A549 (cell line): ENCODE measurements around the gene CHRNB1. TPM values are rescaled to one million over a fixed set of nuclear protein-coding genes. Genes with fewer than 3 reads are reported as not detected.

ENCODE experiments used
- ATAC-seq, 2 experiments: fragments of 200-7000 bp in 1 of 2; fragments of >200 bp in 1 of 2; cut with Nextera tagmentation in 1 of 2; cut with Tn5 transposase in 1 of 2; 3 replicates each; pipeline versions ENCODE4 v1.8.0 to v1.9.1; 2018 to 2020; ENCODE audit warnings: mild to moderate bottlenecking in 1 of 2, moderate library complexity in 1 of 2
- CTCF ChIA-PET: fragments of 300-600 bp; sonication (Branson Sonifier 250); formaldehyde crosslinking; extraction: SDS; loops from one replicate; lab custom pipeline; 2021; ENCODE audit warnings: antibody characterized with exemption, inconsistent platforms; lab: Yijun Ruan, JAX
- POLR2A ChIA-PET: fragments of 350-600 bp; formaldehyde crosslinking; extraction: SDS; loops from one replicate; lab custom pipeline; 2021; ENCODE audit warnings: antibody characterized with exemption, inconsistent platforms; lab: Yijun Ruan, JAX
- DNase-seq, 2 experiments: peaks; one replicate each; pipeline versions ENCODE4 v3.0.0 to v3.0.0-alpha.2; 2011 to 2016; ENCODE audit warnings: low read depth in 1 of 2, low spot score in 1 of 2
- FAIRE-seq: peaks from 2 replicates; lab custom pipeline; 2011; peaks lifted over from hg19 to GRCh38; lab: Jason Lieb, UNC
- H3K27ac ChIP-seq, 2 experiments: fragments of >200 bp; sonication (Bioruptor Twin); formaldehyde crosslinking; 3 replicates each; pipeline ENCODE4 v1.5.1; 2016 to 2017
- H3K4me1 ChIP-seq: fragments of >200 bp; sonication (Bioruptor Twin); formaldehyde crosslinking; 3 replicates; pipeline ENCODE4 v1.6.1; 2016
- H3K4me2 ChIP-seq: fragments of >200 bp; sonication (Bioruptor Twin); formaldehyde crosslinking; 3 replicates; pipeline ENCODE4 v1.6.1; 2016
- H3K4me3 ChIP-seq: fragments of >200 bp; sonication (Bioruptor Twin); formaldehyde crosslinking; 3 replicates; pipeline ENCODE4 v1.5.1; 2016
- H3K9me3 ChIP-seq: fragments of >200 bp; sonication (Bioruptor Twin); formaldehyde crosslinking; 3 replicates; pipeline ENCODE4 v1.6.1; 2016
- CBX8 ChIP-seq: fragments of 200-600 bp; sonication (generic); IDR thresholded peaks from 2 replicates; pipeline ENCODE4 v1.6.1; 2016
- CEBPB ChIP-seq, 2 experiments: fragments of >200 bp in 1 of 2; sonication (Bioruptor Twin) in 1 of 2; formaldehyde crosslinking in 1 of 2; IDR thresholded peaks; 2 replicates each; pipeline ENCODE4 v1.6.1; 2012 to 2016
- EP300 ChIP-seq, 2 experiments: fragments of >200 bp; sonication (Bioruptor Twin); formaldehyde crosslinking; IDR thresholded peaks; 2 replicates in 1 of 2; 3 replicates in 1 of 2; pipeline ENCODE4 v1.6.1; 2016 to 2017
- ESRRA ChIP-seq: fragments of 150-350 bp; IDR thresholded peaks from 2 replicates; pipeline ENCODE4 v1.6.1; 2014; ENCODE audit warnings: mild to moderate bottlenecking, low read length, borderline replicate concordance
- FOSL2 ChIP-seq, 2 experiments: fragments of 450-650 bp in 1 of 2; fragments of >200 bp in 1 of 2; sonication (Bioruptor Twin) in 1 of 2; formaldehyde crosslinking; IDR thresholded peaks; 2 replicates each; pipeline versions ENCODE4 v1.5.0 to v1.6.1; 2016 to 2020; ENCODE audit warnings: mild to moderate bottlenecking in 1 of 2, moderate library complexity in 1 of 2
- HOXB13 ChIP-seq: fragments of 250-450 bp; sonication (Bioruptor Pico); IDR thresholded peaks from 2 replicates; pipeline ENCODE4 v1.5.0; 2020; ENCODE audit warnings: low read depth, mild to moderate bottlenecking, moderate library complexity
- HOXB5 ChIP-seq: fragments of 250-450 bp; sonication (Bioruptor Pico); IDR thresholded peaks from 2 replicates; pipeline ENCODE4 v1.5.0; 2020; ENCODE audit warnings: mild to moderate bottlenecking, moderate library complexity
- JUN ChIP-seq, 2 experiments: fragments of >200 bp; sonication (Bioruptor Twin); formaldehyde crosslinking; IDR thresholded peaks; 2 replicates in 1 of 2; 3 replicates in 1 of 2; pipeline ENCODE4 v1.6.1; 2016 to 2017
- JUNB ChIP-seq: fragments of >200 bp; sonication (Bioruptor Twin); formaldehyde crosslinking; IDR thresholded peaks from 2 replicates; pipeline ENCODE4 v1.6.1; 2016
- MAFK ChIP-seq: fragments of 450-650 bp; IDR thresholded peaks from 2 replicates; pipeline ENCODE4 v1.6.1; 2014; ENCODE audit not compliant: partially characterized antibody
- NFE2L2 ChIP-seq: fragments of 150-350 bp; conservative IDR thresholded peaks from 2 replicates; pipeline ENCODE4 v1.6.1; 2014; ENCODE audit warnings: low read length
- NPAS2 ChIP-seq: fragments of 250-450 bp; sonication (Bioruptor Pico); IDR thresholded peaks from 2 replicates; pipeline ENCODE4 v1.8.0; 2022; ENCODE audit warnings: mild to moderate bottlenecking, moderate library complexity, borderline replicate concordance
- POLR2A ChIP-seq: IDR thresholded peaks from 2 replicates; pipeline ENCODE4 v1.6.1; 2012; ENCODE audit warnings: mild to moderate bottlenecking, low read length
- RAD21 ChIP-seq, 2 experiments: fragments of >200 bp in 1 of 2; sonication (Bioruptor Twin) in 1 of 2; formaldehyde crosslinking in 1 of 2; IDR thresholded peaks in 1 of 2; conservative IDR thresholded peaks in 1 of 2; 2 replicates in 1 of 2; 3 replicates in 1 of 2; pipeline ENCODE4 v1.6.1; 2012 to 2018; ENCODE audit warnings: inconsistent platforms in 1 of 2
- RFX5 ChIP-seq: fragments of 450-650 bp; IDR thresholded peaks from 2 replicates; pipeline ENCODE4 v1.7.1; 2014; ENCODE audit warnings: antibody characterized with exemption, mild to moderate bottlenecking, moderate library complexity
- RNF2 ChIP-seq: fragments of 200-600 bp; sonication (generic); IDR thresholded peaks from 2 replicates; pipeline ENCODE4 v1.6.1; 2016; ENCODE audit warnings: low read depth, mild to moderate bottlenecking, antibody characterized with exemption, moderate library complexity, borderline replicate concordance
- SREBF2 ChIP-seq: fragments of 450-650 bp; IDR thresholded peaks from 2 replicates; pipeline ENCODE4 v1.6.1; 2014; ENCODE audit warnings: mild to moderate bottlenecking, moderate library complexity
- TFCP2L1 ChIP-seq: fragments of 250-450 bp; sonication (Bioruptor Pico); IDR thresholded peaks from 2 replicates; pipeline ENCODE4 v1.5.0; 2021; ENCODE audit warnings: mild to moderate bottlenecking
- USF2 ChIP-seq: fragments of 450-650 bp; IDR thresholded peaks from 2 replicates; pipeline ENCODE4 v1.6.1; 2014; ENCODE audit warnings: antibody characterized with exemption
- ZSCAN20 ChIP-seq: fragments of 250-450 bp; sonication (Bioruptor Pico); IDR thresholded peaks from 2 replicates; pipeline ENCODE4 v1.8.0; 2022; ENCODE audit warnings: mild to moderate bottlenecking, moderate library complexity
- WGBS: methylation state at CpG from one replicate; pipeline ENCODE4 v1.1.6; 2017; ENCODE audit errors: missing lambda C conversion rate; 5-methylcytosine and 5-hydroxymethylcytosine counted together
- polyA plus RNA-seq, 4 experiments: library from polyadenylated mRNA; depleted of rRNA in 3 of 4; stranded (reverse); fragments of >200 nt; fragmentation: RNase III in 1 of 4; extraction: RNeasy Plus Mini Kit Qiagen cat#74134 plus additional on column Dnase treatment in 1 of 4; gene quantifications; 2 replicates in 3 of 4; 3 replicates in 1 of 4; pipeline ENCODE4 v1.2.3, GENCODE V29; 2011 to 2017
- TF ChIP-seq, protein P1 (sequence below): fragments of >200 bp; sonication (Bioruptor Twin); formaldehyde crosslinking; IDR thresholded peaks from 3 replicates; pipeline ENCODE4 v1.5.1; 2016
- TF ChIP-seq, protein P2 (sequence below): fragments of >200 bp; sonication (Bioruptor Twin); formaldehyde crosslinking; IDR thresholded peaks from 3 replicates; pipeline ENCODE4 v1.6.1; 2016
- TF ChIP-seq, protein P3 (sequence below): fragments of 200-600 bp; sonication (generic); IDR thresholded peaks from 2 replicates; pipeline ENCODE4 v1.6.1; 2016; ENCODE audit warnings: antibody characterized with exemption, mild to moderate bottlenecking, moderate library complexity

CHRNB1 gene
- polyA plus RNA-seq, 2 of the 4 experiments (the other 2 are of a cell fraction): 6.5 to 8.4 TPM

DNA sequence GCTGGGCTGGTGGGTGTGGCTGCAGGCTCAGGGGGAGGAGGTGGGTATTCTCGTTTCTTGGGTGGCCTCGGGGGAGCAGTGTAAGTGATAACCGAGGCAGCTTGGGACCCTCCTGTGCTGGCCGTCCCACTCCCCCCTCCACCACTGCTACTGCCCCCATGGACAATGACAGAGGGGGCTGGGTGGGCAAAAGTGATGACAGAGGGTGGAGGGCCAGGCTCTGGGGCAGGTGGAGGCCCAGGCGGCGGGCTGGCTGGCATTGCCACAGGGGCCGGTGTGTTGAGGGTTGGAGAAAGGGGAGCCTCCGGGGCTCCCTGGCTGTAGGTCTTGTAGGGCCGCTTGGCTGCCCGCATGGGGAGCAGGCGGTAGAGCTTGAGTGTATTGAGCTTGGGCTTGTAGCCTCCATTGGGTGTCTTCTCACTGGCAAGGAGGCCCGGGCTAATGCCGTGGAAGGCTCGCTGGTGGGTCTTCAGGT, 18.5 kb downstream of the CHRNB1 start:
- H3K27ac ChIP-seq: no peak overlapping the region
- H3K4me2 ChIP-seq: no peak overlapping the region
- no peak for DNase-seq
- H3K4me1 ChIP-seq: peaks cover 16% of the 10 kb centered on the region
- POLR2A ChIA-PET: no interaction called here
- no peak for ATAC-seq
- CTCF ChIA-PET: interaction anchor here (1.0 to 30.1 kb wide), 7 partner anchors 11 to 121 kb away, joined by 3 to 342 read pairs (median 8); partner anchors contain the start of genes CHRNB1, FGF11, POLR2A and TMEM102
- no peak for TF ChIP-seq FOSL2 (IDR thresholded peaks at IDR 0.05)
- TF ChIP-seq FOSL2 (CRISPR knock-in tag; IDR thresholded peaks at IDR 0.05): no peak
- no peak for TF ChIP-seq EP300 (IDR thresholded peaks at IDR 0.05)
- WGBS: 90% methylated on average over 13 of the region's 14 CpGs
- H3K9me3 ChIP-seq: no peaks in the 10 kb centered on the region
- no peak overlapping the region for H3K4me3 ChIP-seq
- no peak for FAIRE-seq

GRCh38 chr17:7464081-7464480, 19.2 kb downstream of the CHRNB1 start:
- no peak for ATAC-seq
- 97% methylated on average over 9 of the region's 9 CpGs for WGBS
- Histone ChIP-seq H3K9me3 (no peaks in the 10 kb centered on the region), H3K4me3 (no peak overlapping the region), H3K4me1 (peaks cover 19% of the 10 kb centered on the region), H3K27ac (no peak overlapping the region), H3K4me2 (no peak overlapping the region)
- POLR2A ChIA-PET: interaction anchor here (0.6 to 0.7 kb wide), 2 partner anchors 20 to 21 kb away, joined by 3 to 7 read pairs; partner anchors contain the start of gene POLR2A
- CTCF ChIA-PET: interaction anchor here (1.0 to 30.1 kb wide), 5 partner anchors 11 to 118 kb away, joined by 3 to 342 read pairs (median 17); partner anchors contain the start of genes CHRNB1, FGF11, TMEM102 and TMEM95
- no peak for TF ChIP-seq RAD21 (conservative IDR thresholded peaks at IDR 0.05 in 1 of 2, IDR thresholded peaks at IDR 0.05 in 1 of 2)
- no peak for TF ChIP-seq MAFK
- TF ChIP-seq NPAS2 (CRISPR knock-in tag): no peak
- TF ChIP-seq CBX8: no peak
- no peak for TF ChIP-seq ESRRA
- TF ChIP-seq HOXB13 (CRISPR knock-in tag): no peak
- TF ChIP-seq, protein P1, sequence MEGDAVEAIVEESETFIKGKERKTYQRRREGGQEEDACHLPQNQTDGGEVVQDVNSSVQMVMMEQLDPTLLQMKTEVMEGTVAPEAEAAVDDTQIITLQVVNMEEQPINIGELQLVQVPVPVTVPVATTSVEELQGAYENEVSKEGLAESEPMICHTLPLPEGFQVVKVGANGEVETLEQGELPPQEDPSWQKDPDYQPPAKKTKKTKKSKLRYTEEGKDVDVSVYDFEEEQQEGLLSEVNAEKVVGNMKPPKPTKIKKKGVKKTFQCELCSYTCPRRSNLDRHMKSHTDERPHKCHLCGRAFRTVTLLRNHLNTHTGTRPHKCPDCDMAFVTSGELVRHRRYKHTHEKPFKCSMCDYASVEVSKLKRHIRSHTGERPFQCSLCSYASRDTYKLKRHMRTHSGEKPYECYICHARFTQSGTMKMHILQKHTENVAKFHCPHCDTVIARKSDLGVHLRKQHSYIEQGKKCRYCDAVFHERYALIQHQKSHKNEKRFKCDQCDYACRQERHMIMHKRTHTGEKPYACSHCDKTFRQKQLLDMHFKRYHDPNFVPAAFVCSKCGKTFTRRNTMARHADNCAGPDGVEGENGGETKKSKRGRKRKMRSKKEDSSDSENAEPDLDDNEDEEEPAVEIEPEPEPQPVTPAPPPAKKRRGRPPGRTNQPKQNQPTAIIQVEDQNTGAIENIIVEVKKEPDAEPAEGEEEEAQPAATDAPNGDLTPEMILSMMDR: no peak
- TF ChIP-seq JUNB: no peak
- DNase-seq: no peak
- FAIRE-seq: no peak

DNA sequence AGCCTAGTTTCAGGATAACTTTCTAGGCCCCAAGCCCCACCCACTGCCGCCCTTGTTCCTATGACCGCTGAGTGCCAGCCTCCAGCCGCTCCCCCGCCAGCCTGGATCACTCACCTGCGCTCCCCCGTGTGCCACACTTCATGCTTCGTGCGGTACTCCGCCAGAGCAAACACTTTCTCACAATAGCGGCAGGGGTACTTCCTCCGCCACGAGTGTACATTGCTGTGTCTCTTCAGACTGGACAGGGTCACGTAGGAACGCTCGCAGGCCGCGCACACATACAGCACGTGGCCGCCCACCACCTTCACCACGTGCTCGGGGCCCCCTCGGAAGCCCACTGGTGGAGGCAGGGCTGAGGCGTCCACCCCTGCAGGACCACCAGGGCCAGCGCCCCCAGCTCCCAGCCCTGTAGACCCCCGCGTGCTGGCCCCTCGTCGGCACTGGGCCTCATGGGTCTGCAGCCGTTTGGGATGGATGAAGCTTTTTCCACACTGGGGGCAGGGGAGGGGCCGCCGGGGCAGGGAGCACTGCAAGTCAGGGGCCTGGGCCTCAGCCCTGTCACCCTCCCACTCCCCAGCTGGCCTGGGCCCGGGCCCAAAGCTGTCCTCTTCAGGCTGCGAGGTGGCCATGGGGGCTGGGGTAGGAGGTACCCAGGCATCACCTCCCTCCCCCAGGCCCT, 20.9 kb downstream of the CHRNB1 start:
- Histone ChIP-seq H3K4me3 (no peak overlapping the region), H3K4me1 (peaks cover 24% of the 10 kb centered on the region), H3K27ac (no peak overlapping the region; a peak in 1 of 6 replicates), H3K4me2 (no peak overlapping the region)
- no peak for ATAC-seq
- CTCF ChIA-PET: interaction anchor here (0.6 to 30.1 kb wide), 8 partner anchors 9 to 111 kb away, joined by 3 to 342 read pairs (median 3); partner anchors contain the start of genes CHRNB1, FGF11, TMEM102 and TMEM95
- 95% methylated on average over 31 of the region's 33 CpGs for WGBS
- POLR2A ChIA-PET: interaction anchor here (1.7 kb wide), 1 partner anchor 14 kb away, joined by 6 read pairs; the partner anchor contains the start of gene ZBTB4
- TF ChIP-seq JUN (IDR thresholded peaks at IDR 0.05) (no peak), RNF2 (no peak), NPAS2 (CRISPR knock-in tag) (no peak), POLR2A (no peak), RFX5 (no peak), USF2 (no peak), TFCP2L1 (CRISPR knock-in tag) (no peak), HOXB5 (CRISPR knock-in tag) (no peak), SREBF2 (no peak), ZSCAN20 (CRISPR knock-in tag) (no peak), NFE2L2 (no peak), CEBPB (IDR thresholded peaks at IDR 0.05) (no peak)
- TF ChIP-seq, protein P2, sequence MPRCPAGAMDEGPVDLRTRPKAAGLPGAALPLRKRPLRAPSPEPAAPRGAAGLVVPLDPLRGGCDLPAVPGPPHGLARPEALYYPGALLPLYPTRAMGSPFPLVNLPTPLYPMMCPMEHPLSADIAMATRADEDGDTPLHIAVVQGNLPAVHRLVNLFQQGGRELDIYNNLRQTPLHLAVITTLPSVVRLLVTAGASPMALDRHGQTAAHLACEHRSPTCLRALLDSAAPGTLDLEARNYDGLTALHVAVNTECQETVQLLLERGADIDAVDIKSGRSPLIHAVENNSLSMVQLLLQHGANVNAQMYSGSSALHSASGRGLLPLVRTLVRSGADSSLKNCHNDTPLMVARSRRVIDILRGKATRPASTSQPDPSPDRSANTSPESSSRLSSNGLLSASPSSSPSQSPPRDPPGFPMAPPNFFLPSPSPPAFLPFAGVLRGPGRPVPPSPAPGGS: no peak
- TF ChIP-seq, protein P3, sequence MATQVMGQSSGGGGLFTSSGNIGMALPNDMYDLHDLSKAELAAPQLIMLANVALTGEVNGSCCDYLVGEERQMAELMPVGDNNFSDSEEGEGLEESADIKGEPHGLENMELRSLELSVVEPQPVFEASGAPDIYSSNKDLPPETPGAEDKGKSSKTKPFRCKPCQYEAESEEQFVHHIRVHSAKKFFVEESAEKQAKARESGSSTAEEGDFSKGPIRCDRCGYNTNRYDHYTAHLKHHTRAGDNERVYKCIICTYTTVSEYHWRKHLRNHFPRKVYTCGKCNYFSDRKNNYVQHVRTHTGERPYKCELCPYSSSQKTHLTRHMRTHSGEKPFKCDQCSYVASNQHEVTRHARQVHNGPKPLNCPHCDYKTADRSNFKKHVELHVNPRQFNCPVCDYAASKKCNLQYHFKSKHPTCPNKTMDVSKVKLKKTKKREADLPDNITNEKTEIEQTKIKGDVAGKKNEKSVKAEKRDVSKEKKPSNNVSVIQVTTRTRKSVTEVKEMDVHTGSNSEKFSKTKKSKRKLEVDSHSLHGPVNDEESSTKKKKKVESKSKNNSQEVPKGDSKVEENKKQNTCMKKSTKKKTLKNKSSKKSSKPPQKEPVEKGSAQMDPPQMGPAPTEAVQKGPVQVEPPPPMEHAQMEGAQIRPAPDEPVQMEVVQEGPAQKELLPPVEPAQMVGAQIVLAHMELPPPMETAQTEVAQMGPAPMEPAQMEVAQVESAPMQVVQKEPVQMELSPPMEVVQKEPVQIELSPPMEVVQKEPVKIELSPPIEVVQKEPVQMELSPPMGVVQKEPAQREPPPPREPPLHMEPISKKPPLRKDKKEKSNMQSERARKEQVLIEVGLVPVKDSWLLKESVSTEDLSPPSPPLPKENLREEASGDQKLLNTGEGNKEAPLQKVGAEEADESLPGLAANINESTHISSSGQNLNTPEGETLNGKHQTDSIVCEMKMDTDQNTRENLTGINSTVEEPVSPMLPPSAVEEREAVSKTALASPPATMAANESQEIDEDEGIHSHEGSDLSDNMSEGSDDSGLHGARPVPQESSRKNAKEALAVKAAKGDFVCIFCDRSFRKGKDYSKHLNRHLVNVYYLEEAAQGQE: no peak
- TF ChIP-seq, all 56 proteins: peak for 0
- H3K9me3 ChIP-seq: no peaks in the 10 kb centered on the region
- DNase-seq: no peak
- FAIRE-seq: no peak
